Activated T-cell treated with anti-CD3 and anti-CD28 coated beads, Interleukin-2, amount 50 U/mL, for 4 hours (primary cell): ENCODE data around the gene SNRNP40. TPM values are rescaled to one million over a fixed set of nuclear protein-coding genes. Genes with fewer than 3 reads are reported as not detected.

Source experiments
- total RNA-seq, 3 donors: library from RNA; stranded (reverse); gene quantifications; one replicate each; pipeline ENCODE4 v1.2.1, GENCODE V29; 2021

The SNRNP40 gene
- total RNA-seq, 3 donors from 2014 or later = 133 to 150 (median 137) TPM

Other genes with a start within 250 kb of the SNRNP40 start
- 100 to 1,000 TPM; 104 to 113 (median 110) TPM for gene PUM1, start 231.1 kb downstream of the SNRNP40 start, total RNA-seq
- gene NKAIN1, start 56.9 kb downstream of the SNRNP40 start, total RNA-seq = under 1 TPM in 1 of 3 donors, not detected in 2; 0.15 TPM
- 10 to 100 TPM; 22.8 to 27.9 (median 25.6) TPM for gene ZCCHC17, start 244 bp upstream of the SNRNP40 start, total RNA-seq
- not detected for gene FABP3, start 76.3 kb upstream of the SNRNP40 start, total RNA-seq
- gene SERINC2, start 116.4 kb upstream of the SNRNP40 start, total RNA-seq = under 1 TPM; 0.13 to 0.35 (median 0.18) TPM